Stimulated activated CD4-positive, alpha-beta T cell treated with anti-CD3 and anti-CD28 coated beads, Interleukin-12 subunit alpha, Interleukin-12 subunit beta, amount 100 ng/mL, for 24 hours (primary cell): ENCODE measurements around the gene SPRR1A.

Experiments used
- DNase-seq, 2 experiments: peaks; one replicate each; pipeline ENCODE4 v3.0.0-alpha.2; 2020; ENCODE audit warnings: low read depth in 2 of 2

Gene SPRR1A, protein sequence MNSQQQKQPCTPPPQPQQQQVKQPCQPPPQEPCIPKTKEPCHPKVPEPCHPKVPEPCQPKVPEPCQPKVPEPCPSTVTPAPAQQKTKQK

DNA sequence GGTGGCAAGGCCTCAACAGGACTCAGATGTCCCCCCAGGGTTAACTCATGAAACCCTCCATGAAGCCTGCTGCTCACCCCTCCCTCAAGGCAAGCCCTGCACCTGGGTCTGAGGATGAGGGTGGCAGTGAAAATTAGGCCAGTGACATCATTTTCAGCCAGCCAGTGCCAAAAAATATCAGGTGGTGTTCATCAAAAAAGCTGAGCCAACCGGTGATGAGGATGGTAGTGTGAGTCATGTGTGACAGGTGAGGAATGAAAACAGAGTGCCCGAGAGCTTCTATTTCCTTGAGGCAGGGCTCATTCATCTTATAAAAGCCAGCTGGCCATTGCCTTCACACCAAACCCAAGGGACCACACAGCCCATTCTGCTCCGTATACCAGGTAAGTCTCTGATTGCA is at the start of gene SPRR1A:
SPRR1A (plus strand) TSS at position 339 of the 400 bp plus-strand sequence. CDS start 1,150 bp downstream, outside the sequence.
- no peak for DNase-seq

DNA sequence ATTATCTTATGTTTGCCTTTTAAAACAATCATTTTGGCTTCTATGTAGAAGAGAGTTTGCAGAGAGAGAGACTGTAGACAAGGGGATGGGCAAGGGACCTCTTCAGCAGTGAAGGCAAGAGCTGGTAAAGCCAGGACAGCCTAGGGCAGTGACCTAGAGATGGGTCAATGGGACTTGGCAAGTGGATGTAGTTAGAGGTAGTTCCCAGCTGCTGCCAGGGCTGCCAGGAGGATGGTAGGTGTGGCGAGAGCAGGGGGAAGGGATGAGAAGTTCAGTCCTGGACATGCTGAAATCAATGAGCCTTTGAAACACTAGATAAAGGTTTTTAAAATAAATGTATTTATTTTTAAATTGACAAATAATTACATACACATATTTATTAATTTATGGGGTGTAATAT is 43.3 kb upstream of the SPRR1A start:
- no peak for DNase-seq

DNA sequence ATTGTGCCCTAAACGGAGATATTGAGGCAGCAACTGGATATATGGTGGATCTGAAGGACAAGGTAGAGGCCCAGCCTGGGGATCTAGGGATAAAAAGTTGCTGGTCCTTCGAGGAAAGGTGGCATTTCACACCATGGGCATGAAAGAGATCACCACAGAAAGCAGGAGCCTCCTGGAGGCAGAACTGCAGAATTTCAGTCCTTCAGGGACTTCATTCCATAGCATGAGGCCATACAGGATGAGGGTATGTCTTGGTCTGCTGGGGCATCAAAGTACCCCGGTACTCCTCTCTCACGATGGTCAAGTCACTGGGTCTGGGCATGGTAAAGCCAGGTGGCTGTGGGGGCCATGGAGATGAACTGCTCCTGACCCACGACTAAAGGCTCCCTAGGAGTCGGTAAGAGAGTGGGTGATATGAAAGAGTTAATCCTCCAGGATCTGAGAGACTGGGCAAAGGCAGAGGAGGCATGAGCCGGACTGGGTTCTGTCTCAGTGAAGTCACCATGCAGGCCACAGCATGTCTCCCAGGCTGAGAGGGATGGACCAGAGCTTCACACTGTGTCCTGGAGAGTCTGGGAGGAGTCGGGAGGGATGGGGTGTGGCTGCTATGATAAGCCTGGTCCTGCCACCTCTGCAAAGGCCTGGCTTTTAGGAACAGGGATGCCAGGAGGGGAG is 42.7 kb upstream of the SPRR1A start:
- no peak for DNase-seq

DNA sequence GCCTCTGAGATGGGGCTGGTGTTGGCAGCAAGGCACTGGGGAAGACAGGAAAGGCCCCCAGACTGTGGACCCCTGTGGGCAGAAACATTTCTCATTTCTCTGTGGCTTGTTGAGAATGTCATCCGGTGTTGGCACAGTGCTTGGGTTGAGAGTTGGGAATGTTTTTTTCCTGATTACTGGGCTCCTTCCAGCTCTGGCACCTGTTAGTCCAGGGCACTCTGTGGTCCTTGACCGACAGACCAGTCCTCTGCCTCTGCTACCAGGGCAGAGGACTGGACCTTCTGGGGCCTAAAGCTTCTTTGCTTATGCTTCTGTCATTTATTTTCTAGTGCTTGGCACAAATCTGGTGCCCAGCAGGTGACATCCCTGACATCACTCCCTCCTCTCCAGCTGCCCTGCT is 41.7 kb upstream of the SPRR1A start:
- DNase-seq, result no peak

DNA sequence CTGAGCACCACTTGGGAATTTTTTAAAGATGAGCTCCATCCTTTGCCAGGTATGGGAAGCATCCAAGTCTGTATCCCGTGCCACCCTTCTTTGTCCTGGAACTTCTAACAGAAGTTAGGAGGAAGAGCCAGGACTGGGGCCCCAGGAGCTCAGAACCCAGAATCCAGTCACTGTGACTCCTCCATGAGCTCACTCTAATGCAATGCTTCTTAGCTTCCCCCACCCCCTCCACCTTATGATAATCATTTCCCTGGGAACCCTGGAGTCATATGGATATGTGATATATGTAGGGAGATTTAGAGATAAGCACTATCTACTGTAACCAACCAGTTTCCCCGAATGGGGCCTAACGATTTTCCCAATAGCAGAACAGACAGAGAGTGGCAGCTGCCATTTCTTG is 37.6 kb upstream of the SPRR1A start:
- no peak for DNase-seq

DNA sequence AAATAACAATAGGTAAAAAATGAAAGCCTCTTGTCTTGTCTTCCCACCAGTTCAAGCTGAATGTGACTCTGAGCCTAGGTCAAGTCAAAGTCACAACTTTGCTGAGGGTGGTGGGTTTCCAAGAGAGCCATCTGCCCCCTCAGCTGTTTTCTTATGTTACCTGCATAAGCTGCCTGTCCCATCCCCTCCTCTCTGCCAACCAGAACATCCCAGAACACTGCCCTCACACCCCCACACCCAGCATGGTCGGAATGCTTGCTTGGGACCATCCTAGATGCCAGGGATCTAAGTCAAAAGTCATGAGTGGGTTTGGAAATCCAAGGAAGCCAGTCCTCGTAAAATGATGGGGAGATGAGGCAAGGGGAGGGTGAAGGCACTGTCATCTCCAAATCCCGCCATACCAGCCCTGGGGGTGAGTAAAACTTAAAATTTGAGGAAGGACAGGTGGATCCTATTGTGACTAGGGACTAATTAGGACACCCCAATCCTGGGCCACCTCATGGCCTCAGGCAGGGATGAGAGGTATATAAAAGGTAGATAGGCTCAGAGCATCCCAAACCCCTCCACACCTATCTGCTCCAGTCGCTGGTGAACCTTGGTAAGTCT is 37.1 kb upstream of the SPRR1A start, which contains the start of gene SPRR5:
SPRR5 (plus strand) TSS at position 556 of the 606 bp plus-strand sequence. CDS start 1,349 bp downstream, outside the sequence.
- DNase-seq, result no peak

DNA sequence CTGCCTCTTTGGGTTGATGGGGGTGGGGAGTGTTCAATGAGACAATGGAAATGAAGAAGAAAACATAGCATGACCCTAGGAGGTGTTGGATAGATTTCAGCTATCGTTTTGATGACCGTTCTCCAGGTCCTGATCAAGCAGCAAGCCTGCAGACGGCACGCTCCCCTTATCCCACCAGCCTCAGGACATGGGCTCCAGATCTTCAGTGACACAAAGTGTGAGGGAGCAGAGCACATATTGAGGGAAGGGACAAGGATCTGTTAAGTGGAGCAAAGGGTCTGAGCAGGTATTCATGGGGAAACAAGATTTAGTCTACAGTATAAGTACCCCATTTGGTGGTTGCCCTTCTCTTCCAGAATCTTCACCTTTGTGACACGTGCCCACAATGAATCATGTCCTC is 32.2 kb upstream of the SPRR1A start:
- no peak for DNase-seq

DNA sequence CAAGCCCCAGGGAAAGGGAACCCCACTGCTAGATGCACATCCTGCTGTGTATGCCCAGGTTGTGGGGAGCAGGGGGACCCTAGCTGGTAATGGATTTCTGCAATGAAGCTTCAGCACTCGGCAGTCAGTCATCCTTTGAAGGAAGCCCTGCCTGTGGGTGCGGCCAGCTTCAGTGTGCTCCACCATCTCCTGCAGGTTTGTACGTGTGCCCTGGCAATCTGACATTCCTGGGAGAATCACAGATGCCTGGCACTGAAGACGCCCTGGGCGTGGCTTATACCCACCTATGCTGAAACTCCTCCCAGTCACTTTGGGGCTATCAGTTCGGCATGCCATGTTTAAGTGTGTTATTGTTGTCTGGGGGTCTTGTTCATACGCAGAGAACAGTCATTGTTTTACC is 30.1 kb upstream of the SPRR1A start:
- DNase-seq, result no peak

DNA sequence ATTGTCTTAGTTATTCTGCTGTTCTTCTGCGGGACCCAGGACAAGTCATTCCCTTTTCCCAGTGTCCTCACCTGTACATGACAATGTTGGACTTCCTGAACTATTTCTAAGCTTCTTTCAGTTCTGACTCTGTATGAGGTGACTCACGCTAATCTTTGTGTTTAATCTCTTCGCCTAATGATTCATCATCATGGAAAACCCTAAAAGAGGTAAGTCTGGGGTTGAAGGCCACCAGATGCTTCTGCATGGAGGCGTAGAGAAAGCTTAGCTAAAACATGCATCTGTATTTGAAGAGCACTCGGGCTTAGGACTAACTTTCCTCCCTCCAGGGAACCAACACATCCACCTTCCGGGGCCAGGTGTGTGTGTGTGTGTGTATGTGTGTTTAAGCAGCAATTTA is 29.4 kb upstream of the SPRR1A start:
- no peak for DNase-seq

DNA sequence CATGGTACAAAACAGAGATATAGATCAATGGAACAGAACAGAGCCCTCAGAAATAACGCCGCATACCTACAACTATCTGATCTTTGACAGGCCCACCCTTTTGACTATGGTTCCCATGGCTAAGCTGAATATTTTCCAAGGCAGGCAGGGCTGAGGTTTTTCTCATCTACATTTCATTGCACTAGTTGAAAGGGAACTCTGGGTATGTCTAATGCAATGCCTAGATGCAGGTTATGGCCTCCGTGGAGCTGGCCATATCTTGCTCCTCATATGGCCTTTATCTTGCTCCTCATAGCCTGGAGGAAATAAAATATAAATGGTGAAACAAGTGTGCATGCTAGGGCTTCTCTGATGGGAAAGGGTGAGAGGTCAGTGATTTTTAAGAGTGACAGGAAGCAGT is 26.3 kb upstream of the SPRR1A start:
- DNase-seq, result no peak

DNA sequence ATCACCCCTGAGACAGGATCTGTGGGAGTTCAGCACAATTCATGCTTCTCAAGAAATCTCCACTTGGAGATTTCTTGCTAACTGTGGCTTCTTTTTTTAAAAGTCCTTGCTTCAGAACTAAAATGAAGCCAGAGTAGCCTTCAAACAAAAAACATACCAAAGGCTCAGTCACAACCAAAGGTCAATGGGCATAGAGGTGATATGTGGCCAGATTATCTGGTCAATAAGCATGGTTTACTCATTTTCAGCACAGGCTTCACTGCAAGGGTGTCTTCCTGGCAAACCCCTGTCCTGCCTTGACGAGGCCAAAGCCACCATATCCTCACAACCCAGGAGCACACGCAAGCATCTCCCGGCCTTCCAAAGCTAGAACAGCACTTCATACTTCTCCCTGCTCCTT is 24.6 kb upstream of the SPRR1A start:
- no peak for DNase-seq

DNA sequence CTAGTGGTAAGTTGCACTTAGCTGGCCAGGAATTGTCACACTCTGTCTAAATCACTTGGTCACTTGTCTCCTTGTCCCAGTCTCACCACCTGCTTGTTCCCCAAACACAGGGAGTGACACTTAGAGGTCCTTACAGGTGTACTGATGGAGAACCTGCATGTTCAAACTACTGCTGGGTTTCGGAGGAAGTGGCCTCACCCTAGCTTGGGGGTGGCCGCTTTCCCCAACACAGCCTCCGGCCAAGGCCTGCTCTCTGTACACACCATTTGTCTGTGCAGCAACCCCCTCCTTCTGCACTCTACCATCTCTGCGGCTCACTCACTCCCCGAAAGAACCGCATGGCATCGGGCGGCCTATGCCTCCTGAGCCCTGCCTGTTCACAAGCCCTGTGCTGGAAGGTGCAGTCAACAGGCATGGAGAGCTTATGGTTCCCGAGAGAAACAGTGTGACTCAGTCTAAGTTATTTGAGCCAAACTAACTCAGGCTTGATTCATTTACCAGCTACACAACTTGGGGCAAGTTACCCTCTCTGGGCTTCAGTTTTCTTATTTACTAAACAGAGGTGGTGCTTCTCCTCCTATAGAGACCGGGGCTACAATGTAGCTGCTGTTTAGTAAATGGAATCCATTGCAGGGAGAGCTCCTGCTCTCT is 24.0 kb upstream of the SPRR1A start:
- no peak for DNase-seq

DNA sequence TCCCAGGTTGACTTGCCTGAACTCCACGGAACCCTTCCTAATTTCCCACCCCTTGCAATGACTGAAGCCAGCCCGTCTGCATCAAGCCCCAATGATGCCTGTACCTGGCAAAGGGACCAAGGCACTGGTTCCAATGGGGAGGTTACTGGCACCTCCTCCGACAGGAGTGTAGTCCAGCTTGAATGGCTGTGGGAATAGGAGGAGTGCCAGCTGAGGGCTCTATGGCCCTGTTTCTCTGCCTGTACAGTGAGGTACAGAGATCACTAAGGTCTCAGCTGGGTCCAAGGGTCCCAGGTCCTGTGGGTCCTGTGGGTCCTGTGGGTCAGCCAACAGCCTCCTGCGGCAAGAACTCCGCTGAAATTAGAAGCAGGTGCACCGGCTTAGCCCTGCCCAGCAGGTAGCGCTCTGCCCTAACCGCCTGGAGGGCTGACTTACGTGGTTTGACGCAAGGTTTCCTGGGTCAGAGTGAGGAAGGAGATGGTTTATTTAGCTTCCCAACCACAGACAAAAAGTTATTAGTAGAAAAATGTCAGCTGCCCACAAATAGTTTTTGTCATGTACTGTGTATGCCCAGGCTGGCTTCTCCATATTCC is 23.3 kb upstream of the SPRR1A start:
- DNase-seq, result no peak

DNA sequence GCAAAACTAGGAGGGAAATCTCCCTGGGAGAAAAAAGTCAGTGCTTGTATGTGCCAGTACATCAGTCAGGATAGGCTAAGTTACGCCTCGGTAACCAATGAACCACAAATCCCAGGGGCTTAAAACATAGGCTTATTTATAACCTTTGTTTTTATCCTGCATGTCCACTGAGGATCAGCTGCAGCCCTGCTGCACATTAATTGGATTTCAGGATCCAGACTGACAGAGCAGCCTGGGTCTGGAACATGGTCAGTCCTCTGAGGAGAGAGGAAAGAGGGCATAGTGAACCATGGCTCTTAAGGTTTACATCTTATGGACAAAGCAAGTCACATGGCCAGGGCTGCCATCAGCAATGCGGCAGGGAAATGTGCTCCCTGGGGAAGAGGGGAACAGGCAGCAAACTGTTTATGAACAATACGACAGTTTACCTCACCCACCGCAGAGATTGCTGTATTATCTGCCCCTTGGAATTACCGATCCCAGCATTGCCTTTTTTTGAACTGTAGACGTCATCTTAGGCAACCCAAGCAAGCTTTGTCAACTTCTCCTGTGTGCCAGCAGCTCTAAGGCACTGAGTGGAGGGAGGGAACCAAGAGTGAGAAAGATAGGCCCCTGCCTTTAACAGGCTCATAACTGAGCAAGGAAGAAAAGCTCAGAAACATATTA is 22.5 kb upstream of the SPRR1A start:
- no peak for DNase-seq

DNA sequence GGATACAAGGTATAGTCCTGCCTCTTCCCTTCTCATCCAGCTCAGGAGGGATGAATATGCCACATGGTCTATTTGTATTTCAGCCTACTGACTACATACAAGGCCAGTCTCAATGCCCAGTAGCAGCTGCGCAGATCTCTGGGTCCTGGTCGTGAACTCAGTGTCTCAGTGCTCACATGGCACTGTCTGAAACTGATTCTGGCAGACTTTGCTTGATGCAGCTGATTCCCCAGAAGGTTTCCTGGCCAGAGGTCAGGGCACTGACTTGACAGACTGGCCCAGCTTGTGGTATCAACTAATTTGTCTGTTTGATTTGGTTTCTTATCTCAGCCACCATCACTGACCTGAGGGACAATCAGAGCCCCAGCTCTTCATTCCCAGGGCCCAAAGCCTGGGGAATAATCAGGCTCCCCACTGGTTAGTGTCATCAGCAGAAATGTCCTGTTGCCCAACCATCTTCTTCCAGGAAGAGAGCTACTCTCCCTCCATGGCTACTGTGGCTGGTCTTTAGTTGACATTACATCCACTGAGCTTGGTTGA is 20.9 kb upstream of the SPRR1A start:
- DNase-seq, result no peak

DNA sequence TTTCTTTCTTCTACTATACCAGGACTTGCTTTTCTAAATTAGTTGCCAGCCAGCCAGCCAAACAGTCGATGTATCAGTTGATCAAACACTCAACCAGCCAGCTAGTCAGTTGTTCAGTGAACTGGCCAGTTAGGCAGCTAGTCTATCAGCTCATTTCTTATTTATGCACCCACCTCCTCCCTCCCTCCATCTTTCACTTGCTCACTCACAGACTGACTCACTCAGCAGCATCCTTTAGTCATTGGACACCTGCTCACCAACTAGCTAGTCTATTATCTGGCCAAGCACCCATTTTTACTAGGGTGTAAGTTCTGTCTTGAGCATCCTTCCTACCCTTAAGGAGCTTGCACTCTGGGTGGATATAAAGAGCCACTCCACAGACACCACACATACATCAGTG is 19.3 kb upstream of the SPRR1A start:
- no peak for DNase-seq

DNA sequence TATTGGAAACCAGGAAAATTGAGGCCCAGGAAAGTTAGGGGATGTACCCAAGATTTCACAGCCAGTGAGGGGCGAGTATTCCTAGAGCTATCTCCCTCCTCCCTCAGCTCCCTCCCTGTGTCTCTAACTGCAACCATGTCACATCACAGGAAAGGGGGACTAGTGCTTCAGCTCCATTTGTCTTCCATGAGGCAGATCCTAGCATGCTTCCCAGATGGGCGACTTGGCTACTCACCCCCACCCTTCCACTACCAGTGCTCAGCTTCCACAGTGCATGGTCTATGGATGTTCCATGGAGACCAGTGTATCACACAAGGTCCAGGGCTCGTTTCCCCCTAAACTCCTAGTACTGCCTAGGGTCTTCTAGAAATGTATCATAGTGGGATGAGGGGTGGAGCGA is 18.0 kb upstream of the SPRR1A start:
- DNase-seq, result no peak

DNA sequence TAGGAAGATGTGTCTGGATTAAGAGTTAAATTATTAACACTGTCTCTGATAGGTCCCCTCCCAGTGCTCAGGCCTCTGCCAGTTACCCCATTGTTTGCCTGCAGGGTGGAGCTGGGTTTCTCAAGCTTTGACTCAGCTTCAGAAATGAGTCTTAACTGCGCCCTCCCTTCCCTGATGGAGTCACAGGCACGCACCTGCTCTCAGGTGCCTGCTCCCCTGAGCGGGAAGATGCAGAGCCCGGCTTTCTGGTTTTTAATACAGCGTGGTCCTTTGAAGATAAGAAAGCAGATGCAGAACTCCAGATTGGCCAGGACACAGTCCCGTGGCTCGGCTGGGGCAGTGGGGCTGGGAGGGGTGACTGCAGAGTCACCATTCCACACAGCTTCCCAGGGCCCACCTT is 16.7 kb upstream of the SPRR1A start:
- no peak for DNase-seq

DNA sequence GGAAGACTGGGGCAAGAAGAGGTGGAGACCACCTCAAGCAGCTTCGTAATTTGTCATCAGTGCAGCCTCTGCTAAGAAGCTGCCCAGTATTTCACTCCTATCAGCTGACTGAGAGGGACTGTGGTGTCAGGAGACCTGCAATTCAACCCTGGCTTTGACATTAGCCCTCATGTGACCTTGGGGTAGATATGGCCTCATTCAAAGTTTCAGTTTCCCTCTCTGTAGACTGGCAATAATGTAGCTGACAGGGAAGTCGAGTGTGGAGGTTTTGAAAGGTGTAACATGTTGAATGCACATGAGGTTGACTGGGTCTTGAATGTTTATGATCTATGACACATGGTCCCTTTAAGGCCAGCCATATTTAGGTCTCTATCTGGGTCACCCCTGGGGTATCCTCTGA is 15.6 kb upstream of the SPRR1A start:
- no peak for DNase-seq

DNA sequence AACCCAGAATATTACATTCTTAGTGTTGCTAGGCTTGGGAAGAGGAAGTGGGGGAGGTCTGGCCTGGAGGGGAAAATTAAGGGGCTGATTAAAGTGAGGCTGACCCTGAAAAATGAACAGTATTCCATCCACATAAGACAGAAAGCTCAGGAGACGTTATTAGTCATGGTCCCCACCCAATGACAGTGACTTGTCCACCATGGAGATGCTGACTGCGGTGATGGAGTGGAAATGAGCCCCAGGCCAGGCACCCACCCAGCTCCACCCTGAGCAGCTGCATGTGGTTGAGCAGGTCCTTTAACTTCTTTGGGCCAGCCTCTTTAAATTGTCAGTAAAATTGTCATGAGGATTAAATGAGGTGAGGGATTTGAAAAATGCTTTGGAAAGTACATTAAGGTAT is 14.8 kb upstream of the SPRR1A start:
- DNase-seq, result no peak

DNA sequence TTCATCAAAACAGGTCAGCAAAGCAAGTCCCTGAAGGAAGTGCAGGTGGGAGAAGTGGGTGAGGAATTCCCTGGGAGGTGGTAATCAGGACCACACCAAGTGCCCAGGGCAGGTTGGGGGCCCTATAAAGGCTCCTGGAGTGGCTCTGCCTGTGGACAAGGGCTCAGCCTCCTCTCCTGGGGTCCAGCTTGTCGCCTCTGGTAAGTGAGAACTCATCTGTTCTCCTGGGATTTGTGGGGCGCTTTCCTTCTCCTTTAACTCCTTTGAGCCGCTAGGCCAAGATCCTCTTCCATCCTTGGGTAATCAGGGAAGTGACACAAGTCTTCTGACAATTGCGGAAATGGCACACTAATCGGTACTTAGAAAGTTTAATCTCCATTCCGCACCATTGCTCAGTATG is 13.4 kb upstream of the SPRR1A start, which contains the start of gene SPRR4:
SPRR4 (plus strand) TSS at position 154 of the 400 bp plus-strand sequence. CDS start 1,243 bp downstream, outside the sequence.
- DNase-seq, result no peak
